Suprapubic skin (tissue), 4 donors: ENCODE data around the gene GFRA4.

Source experiments
- CTCF ChIP-seq, 2 donors: fragments of 200-600 bp in 1 of 2; fragments of 450-650 bp in 1 of 2; sonication (generic) in 1 of 2; IDR thresholded peaks; one replicate each; pipeline ENCODE4 v1.5.1; 2016 to 2019; ENCODE audit warnings: antibody characterized with exemption in 2 of 2, mild to moderate bottlenecking in 1 of 2, moderate library complexity in 1 of 2
- EP300 ChIP-seq: sonication (generic); formaldehyde crosslinking; IDR thresholded peaks from one replicate; pipeline ENCODE4 v1.6.1; 2017; ENCODE audit warnings: antibody characterized with exemption
- POLR2A ChIP-seq, 2 donors: fragments of 450-650 bp; IDR thresholded peaks; one replicate each; pipeline ENCODE4 v1.6.1; 2017; ENCODE audit warnings: antibody characterized with exemption in 2 of 2, mild to moderate bottlenecking in 2 of 2, moderate library complexity in 2 of 2
- POLR2AphosphoS5 ChIP-seq, 3 donors: sonication (generic); formaldehyde crosslinking; IDR thresholded peaks; one replicate each; pipeline ENCODE4 v1.6.1; 2017; ENCODE audit warnings: antibody characterized with exemption in 3 of 3

DNA sequence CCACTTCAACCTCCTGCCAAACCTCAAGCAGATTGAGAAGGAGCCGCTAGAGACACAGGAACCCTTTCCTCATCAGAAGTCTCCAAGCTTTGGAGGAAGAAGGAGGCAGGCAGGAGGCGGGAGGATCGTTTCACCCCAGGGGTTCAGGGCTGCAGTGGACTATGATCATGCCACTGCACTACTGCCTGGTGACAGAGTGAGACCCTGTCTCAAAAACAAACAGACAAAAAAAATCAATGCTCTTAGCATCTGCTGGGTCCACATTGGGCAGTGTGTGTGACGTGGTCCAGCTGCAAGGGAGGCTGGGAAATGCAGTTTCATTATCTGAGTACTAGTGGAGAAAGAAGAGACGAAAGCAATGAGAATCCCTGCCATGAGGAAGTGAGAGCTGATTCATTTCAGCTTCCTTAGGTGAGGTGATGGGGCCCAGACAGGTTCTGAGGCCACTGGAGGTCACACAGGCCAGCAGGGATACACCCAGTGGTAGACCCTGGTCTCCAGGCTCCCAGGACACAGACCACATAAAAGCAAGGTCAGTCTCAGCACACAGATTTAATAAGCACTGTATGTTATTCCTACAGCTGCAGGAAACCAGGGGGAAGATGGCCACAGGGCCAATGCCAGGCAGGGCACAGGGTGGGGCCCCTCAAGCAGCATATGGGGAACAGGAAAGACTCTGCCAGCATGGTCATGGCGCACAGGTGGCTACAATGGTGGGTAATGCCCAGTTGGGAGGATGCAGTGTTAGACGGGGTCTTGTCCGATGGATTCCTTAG, 4.3 kb downstream of the GFRA4 start:
- TF ChIP-seq CTCF (IDR thresholded peaks at IDR 0.05) (no peak), EP300 (no peak), POLR2A (IDR thresholded peaks at IDR 0.05) (no peak), POLR2AphosphoS5 (IDR thresholded peaks at IDR 0.05) (no peak)
